SK-N-MC (cell line): ENCODE data around the gene RBM46.

Experiments
- EZH2 ChIP-seq: fragments of 200-600 bp; sonication (generic); IDR thresholded peaks from one replicate; pipeline ENCODE4 v1.6.1; 2017; ENCODE audit warnings: antibody characterized with exemption
- FOXP2 ChIP-seq: optimal IDR thresholded peaks from 2 replicates; pipeline ENCODE3; 2011; ENCODE audit warnings: mild to moderate bottlenecking, moderate library complexity; ENCODE audit not compliant: insufficient read depth; ENCODE audit errors: extremely low read length, control extremely low read depth
- POLR2AphosphoS5 ChIP-seq: IDR thresholded peaks from 2 replicates; pipeline ENCODE4 v1.6.1; 2012; ENCODE audit warnings: mild to moderate bottlenecking, low read depth, low read length, borderline replicate concordance

GRCh38 chr4:154739111-154739510, 42.0 kb upstream of the RBM46 start:
- TF ChIP-seq POLR2AphosphoS5, result no peak
- no peak for TF ChIP-seq EZH2
- no peak for TF ChIP-seq FOXP2
